Measurements from ENCODE around the gene EPN3. TPM values are rescaled to one million over a fixed set of nuclear protein-coding genes. Genes with fewer than 3 reads are reported as not detected.

EPN3 gene
- total RNA-seq, 1 donor from 2014 or later: 0.31 TPM

DNA sequence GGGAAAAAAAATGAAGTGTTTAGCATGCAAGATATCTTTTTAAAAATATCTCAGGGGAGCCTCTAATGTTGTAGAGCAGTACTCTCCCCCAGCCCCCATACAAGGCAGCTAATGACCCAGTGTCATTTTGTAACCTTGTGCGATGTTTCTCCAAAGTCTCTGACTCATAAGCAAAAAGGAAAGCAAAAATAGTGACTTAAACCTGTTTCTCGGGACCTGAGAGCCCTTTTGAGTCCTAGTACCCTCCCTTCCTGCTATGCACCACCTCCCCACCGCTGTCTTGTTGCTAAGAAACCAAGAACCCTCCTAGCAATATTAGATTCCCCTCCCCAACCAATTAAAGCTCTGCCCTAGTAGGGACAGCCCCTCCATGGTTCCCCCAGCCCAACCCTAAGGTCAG lies 21.5 kb upstream of the EPN3 start:
- DNase-seq: no peak

DNA sequence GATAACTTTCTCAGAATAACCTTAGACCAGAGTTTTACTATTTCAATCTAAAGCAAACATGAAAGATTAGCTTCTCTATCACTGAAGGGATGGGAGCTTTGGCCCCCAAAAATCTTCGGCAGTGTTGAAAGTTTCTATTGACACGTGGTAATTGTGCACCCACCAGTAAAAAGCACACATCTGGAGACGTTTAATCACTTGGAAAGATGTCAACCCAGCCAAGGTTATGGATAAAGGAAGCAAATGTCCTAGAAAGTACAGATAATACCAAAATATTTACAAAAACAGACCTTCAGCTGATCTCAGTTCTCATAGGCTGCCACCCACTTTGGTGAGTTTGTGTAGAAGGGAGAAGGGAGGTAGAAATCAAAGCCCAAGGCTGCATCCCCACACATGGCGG lies 19.0 kb upstream of the EPN3 start:
- DNase-seq: no peak

GRCh38 chr17:50514388-50514787 lies 18.1 kb upstream of the EPN3 start:
- no peak for DNase-seq

DNA sequence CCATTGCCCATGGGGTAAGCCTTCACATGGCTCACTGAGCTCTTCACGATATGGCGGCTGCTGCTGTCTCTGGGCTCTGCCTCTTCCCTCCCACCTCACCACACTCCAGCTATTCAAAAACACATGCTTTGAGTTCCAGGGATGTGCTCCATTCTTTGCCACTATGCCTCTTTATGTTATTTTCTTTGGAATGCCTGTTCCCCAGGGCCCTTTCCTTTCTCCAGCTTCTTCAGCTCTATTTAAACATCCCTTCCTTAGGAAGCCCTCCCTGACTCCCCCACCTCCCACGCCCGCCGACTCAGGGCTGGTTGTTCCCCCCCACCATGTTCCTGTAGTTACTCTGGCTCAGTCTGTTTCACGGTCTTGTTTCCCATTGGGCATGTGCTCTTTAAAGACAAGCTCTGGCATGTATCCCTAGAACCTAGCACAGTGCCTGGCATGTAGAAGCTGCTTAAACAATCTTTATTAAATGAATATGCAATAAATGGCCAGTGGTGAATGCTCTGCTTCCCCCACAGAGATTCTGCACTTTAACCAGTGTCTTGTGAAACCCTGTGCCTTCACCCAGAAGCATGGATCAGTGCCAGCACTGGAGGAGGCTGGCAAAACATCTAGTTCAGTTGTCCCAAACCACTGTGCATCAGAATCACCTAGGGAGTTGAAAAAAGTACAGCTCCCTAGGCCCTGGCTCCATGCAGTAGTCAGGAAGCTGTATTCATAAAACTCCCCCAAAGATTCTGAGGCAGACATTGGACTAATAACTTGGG lies 17.4 kb upstream of the EPN3 start:
- no peak for DNase-seq

DNA sequence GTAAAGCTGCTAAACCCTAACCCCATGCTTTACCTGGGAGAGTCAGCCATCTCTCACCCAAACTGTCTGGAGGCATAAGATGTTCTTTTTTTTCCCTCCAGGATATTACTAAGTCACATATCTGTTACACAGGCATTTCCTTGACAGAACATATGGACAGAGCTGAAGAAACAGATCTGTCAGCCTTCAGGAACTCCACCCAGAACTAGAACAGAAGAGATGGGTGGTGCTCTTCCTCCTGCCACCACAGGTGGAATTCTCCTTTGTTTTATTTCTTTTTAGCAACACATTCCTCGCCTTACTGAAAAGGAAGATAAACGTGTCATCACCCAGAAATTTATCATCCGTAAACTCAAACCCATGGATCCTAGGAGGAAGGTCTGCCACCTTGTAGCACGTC lies 15.5 kb upstream of the EPN3 start:
- no peak for DNase-seq

GRCh38 chr17:50517504-50518383 lies 14.8 kb upstream of the EPN3 start:
- no peak for DNase-seq

DNA sequence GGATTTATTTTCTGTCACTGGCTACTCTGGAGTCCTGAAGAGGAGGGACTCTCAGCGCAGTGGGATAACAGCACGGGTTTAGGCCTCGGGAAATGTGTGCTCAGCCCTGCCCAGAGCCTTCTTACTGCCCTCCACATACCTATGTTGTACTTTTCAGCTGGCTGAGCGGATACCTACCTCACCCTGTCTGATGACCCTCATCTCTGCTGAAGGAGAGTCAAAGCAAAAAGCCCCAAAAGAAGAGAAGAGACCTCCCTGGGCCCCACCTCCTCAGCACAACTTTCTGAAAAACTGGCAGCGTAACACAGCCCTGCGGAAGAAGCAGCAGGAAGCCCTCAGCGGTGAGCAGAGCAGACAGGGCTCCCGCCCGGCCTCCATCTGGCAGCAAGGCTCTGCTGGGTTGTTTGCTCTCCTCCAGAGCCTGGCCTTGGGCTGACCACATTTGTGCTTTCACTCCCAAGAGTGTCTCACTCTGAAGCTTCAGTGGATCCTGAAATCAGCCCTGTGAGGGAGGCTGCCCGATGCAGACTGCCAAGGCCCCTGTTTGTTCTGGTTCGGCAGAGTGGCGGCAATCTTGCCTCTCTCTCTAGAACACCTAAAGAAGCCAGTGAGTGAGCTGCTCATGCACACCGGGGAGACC lies 14.0 kb upstream of the EPN3 start:
- no peak for DNase-seq

DNA sequence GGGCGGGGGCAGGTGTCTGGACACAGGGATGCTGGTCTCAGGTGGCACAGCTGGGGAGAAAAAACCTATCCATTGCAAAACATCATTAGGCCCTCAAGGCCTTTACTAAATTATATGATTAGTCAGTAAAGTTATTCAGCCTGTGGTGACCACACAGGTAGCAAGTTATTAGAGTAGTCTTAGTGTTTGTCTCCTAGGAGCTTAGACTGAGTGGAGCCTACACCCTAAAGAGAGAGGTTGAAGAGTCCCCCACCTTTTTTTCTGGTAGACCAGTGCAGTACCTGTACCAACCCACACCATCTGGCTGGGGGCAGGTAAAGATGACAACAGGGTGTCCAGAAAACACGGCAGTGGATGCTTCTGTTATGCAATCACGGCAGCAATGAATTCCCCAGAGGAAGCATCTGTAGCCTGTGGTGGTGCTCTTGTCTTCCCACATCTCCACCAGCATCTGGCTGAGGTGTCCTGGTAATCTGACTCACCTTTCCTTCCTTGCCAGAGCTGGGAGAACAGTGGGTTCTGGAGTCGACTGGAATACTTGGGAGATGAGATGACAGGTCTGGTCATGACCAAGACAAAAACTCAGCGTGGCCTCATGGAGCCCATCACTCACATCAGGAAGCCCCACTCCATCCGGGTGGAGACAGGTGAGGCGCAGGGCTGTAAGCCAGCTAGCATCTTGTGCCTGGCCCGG lies 13.2 kb upstream of the EPN3 start:
- DNase-seq: no peak

DNA sequence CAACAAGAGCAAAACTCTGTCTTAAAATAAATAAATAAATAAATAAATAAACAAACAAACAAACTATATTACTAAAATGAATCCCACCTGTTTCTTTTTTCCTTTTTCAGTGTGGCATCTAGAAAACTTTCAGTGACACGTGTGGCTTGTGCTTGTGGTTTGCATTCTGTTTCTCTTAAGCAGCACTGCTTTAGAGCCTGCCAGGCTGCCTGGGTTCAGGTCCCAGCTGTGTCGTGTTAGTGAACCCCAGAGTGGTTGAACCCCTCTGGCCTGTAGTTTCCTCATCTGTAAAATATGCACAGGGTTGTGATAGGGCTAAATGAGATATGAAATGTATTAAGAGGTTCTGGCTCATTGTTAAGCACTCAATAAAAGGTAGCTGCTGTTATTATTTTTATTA lies 12.1 kb upstream of the EPN3 start:
- no peak for DNase-seq

- DNase-seq: no peak
Measured at GRCh38 chr17:50521514-50521913, 11.0 kb upstream of the EPN3 start.

DNA sequence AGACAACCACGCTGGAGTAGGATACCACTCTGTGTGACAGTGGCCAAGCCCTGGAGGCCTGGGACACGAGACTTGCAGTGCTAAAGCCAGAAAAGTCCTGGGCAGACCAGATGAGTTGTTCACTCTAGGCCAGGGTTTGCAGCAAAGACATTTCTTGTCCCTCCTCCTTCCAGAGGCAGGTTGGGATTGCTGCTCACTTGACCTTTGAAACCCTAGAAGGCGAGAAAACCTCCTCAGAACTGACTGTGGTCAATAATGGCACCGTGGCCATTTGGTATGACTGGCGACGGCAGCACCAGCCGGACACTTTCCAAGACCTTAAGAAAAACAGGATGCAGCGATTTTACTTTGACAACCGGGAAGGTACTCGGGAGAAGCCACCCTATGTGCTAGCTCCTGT lies 9.8 kb upstream of the EPN3 start:
- no peak for DNase-seq

GRCh38 chr17:50523208-50523607 lies 9.3 kb upstream of the EPN3 start:
- DNase-seq: no peak

DNA sequence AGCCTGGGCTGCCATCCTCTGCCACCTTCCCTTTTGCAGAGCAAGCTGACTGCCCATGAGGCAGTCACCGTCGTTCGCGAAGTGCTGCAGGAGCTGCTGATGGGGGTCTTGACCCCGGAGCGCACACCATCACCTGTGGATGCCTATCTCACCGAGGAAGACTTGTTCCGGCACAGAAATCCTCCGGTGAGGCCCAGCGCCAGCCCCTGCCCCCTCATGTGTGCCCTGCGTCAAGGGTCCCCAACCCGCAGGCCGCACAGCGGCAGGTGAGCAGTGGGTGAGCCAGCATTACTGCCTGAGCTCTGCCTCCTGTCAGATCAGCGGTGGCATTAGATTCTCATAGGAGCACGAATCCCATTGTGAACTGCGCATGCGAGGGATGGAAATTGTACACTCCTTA lies 7.7 kb upstream of the EPN3 start:
- DNase-seq: no peak

- no peak for DNase-seq
Measured at GRCh38 chr17:50527155-50527762, 5.3 kb upstream of the EPN3 start.

DNA sequence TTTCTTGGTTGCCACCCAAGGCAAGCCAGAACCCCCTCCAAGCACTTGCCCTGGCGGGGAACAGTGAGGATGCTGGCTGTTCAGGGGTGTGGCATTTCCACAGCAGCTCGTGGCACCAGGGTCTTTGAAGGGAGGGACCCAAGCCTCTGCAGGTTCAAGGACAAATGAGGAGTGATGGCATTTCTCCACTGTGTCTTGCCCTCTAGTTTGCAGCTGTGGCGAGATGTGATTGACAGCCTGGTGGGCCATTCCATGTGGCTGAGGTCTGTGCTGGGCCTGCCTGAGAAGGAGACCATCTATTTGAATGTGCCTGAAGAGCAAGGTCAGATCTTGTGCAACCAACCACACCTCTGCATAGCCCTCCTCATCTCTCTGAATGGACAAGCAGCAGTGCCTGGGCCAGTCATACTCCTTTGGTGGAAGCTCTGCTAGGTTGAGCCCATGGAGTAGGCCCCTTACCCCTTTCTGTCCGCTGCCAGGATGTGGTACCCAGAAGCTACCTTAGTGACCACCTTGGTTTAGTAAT lies 4.5 kb upstream of the EPN3 start:
- DNase-seq: no peak

DNA sequence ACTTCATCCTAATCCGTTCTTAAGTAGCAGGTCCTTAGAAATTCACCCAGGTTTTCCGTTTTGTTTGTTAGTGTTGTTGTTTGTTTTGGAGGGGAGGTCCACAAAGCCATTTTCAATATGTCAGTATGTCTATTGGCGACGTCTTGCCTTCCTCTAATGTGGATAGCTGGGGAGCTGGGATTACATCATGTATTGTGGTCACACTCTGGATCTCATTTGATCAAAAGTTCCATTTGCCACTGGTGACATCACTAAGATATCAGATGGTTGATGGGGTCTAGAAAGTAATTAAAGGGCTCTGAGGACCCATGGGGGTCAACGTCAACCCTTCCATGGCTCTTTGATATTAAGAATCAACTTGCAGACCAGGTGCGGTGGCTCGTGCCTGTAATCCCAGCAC lies 2.7 kb upstream of the EPN3 start:
- DNase-seq: no peak

- DNase-seq: no peak
Measured at GRCh38 chr17:50531428-50532025, 1.0 kb upstream of the EPN3 start.

DNA sequence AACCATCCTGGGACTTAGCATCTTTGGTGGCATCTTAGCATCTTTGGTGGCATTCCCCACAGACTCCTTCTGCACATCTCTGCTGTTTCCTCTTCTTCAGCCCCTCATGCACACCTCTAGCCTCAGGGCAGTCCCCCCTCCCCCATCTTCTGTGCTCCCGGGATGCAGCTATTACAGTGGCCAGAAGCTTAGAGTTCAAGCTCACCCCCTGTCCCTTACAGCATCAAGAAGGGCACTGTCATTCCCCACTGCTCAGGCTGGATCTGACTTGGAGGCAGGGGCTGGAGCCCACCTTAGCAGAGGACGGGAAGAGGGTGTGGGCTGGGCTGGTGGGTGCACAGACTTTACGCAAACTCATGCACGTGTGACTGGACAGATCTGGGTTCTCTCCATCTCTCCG lies 650 bp downstream of the EPN3 start:
- no peak for DNase-seq

DNA sequence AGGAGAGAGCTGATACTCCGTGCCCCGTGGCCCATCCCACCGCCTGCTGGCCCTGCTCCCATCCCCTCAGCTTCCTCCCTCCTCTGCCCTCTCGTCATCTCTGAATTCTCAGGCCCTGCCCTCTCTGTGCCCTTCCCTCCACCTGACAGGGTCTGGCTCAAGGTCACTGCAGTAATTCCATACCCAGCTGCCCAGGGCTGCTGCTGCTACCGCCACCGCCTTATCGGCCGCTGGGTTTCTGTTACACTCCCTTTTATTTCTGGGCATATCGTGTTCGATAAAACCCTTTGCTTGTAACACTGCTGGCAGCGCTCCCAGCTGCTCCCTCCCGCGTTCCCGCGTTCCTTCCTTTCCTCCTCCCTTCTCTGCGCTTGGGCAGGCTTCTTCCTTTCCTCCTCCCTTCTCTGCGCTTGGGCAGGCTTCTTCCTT lies 1.2 kb downstream of the EPN3 start:
- peak; percentile 13 for DNase-seq

DNA sequence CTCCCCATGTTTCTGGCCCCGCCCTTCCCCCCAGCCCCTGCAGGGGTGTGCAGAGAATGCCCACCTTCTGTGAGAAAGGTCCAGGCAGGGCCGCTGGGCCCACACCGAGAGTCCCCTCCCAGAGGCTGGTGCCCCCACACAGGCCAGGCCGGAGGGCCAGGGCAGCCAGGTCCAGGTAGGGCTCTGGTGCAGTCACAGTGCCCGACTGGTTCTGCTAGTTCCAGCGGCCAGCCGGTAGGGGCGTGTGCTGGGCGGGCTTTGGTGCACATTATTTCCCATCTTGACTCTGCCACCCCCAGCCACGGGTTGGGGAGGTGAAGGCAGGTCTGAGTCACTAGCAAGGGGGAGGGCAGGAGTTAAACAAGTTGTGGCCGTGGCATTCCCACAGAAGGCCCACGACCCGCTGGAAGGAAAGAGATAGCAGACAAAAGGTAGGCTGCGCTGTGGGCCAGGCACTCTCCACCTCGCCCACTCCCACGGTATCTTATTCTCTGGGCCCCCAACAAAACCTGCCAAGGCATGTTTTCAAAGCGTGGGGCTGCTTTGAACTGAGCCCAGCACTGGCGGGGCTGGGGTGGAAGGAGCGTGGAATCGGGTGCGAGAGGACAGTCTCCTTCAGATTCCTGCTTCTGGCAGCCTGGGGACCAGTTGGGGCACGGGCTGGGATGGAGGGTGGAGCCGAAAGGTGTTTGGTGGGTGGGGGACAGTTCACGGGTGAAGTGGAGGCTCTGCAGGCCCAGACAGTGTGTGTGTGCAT lies 1.9 kb downstream of the EPN3 start:
- no peak for DNase-seq

DNA sequence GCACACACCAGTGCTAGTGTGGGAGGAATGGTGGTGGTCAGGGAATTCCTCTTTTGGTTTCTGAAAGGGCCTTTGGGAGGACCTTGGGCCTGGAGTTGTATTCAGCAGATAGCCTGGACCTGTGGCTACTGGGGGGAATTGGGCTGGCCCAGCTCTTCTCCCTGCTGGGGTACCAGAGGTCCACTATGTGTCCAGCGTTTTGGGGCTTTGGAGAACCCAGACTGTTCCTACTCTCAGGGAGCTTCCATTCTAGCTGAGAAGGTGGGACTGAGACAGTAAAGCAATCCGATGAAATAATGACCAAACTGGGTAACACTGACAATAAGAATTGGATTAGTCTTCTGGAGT lies 2.4 kb downstream of the EPN3 start:
- DNase-seq: no peak

All from occipital lobe (tissue), 2 donors.